DND-41 (cell line): Measurements from ENCODE around the gene FGF18.

Experiments
- EZH2 ChIP-seq: IDR thresholded peaks from 3 replicates; pipeline ENCODE4 v1.6.1; 2012; ENCODE audit warnings: borderline replicate concordance, low read depth, mild to moderate bottlenecking, moderate library complexity, low read length, inconsistent platforms; ENCODE audit not compliant: severe bottlenecking
- TF ChIP-seq, protein P1 (sequence below): IDR thresholded peaks from 2 replicates; pipeline ENCODE4 v1.5.1; 2012; ENCODE audit warnings: borderline replicate concordance, low read length, moderate library complexity, mild to moderate bottlenecking; ENCODE audit not compliant: poor library complexity, severe bottlenecking; ENCODE audit errors: extremely low read depth

GRCh38 chr5:171467107-171467506 is 47.7 kb downstream of the FGF18 start:
- TF ChIP-seq, protein P1, sequence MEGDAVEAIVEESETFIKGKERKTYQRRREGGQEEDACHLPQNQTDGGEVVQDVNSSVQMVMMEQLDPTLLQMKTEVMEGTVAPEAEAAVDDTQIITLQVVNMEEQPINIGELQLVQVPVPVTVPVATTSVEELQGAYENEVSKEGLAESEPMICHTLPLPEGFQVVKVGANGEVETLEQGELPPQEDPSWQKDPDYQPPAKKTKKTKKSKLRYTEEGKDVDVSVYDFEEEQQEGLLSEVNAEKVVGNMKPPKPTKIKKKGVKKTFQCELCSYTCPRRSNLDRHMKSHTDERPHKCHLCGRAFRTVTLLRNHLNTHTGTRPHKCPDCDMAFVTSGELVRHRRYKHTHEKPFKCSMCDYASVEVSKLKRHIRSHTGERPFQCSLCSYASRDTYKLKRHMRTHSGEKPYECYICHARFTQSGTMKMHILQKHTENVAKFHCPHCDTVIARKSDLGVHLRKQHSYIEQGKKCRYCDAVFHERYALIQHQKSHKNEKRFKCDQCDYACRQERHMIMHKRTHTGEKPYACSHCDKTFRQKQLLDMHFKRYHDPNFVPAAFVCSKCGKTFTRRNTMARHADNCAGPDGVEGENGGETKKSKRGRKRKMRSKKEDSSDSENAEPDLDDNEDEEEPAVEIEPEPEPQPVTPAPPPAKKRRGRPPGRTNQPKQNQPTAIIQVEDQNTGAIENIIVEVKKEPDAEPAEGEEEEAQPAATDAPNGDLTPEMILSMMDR: no peak
- TF ChIP-seq EZH2: no peak
